HepG2 (cell line): Measurements from ENCODE around the gene SEMA4B. TPM values are rescaled to one million over a fixed set of nuclear protein-coding genes. Genes with fewer than 3 reads are reported as not detected.

ENCODE experiments used
- ATAC-seq: fragments of 200-7000 bp; cut with Tn5 transposase; 3 replicates; pipeline ENCODE4 v1.9.1; 2020; ENCODE audit warnings: mild to moderate bottlenecking, moderate library complexity
- BruUV-seq: library from RNA; stranded (reverse); fragments of 400-500 nt; replicated peaks from 2 replicates; lab custom pipeline; 2021; lab: Mats Ljungman, UMichigan
- CTCF ChIA-PET: fragments of 300-600 bp; formaldehyde crosslinking; extraction: SDS; loops from one replicate; lab custom pipeline; 2021; ENCODE audit warnings: low total read pairs, inconsistent platforms, low intra/inter-chr PET ratio; lab: Yijun Ruan, JAX
- POLR2A ChIA-PET: fragments of 350-600 bp; sonication (Branson Sonifier 250); formaldehyde crosslinking; loops from one replicate; lab custom pipeline; 2020; ENCODE audit warnings: antibody characterized with exemption, inconsistent platforms; lab: Yijun Ruan, JAX
- DNase-seq: peaks from one replicate; pipeline ENCODE4 v3.0.0-alpha.2; 2015; ENCODE audit warnings: low spot score
- FAIRE-seq: peaks from 3 replicates; lab custom pipeline; 2011; peaks lifted over from hg19 to GRCh38; lab: Jason Lieb, UNC
- H2AFZ ChIP-seq: one replicate; pipeline ENCODE4 v1.6.1; 2011; ENCODE audit warnings: low read length, inconsistent platforms
- H3K27ac ChIP-seq: fragments of 300-600 bp; 3 replicates; pipeline ENCODE4 v1.8.0; 2011; ENCODE audit warnings: mixed run types, mild to moderate bottlenecking, mixed read lengths, low read length, inconsistent platforms; ENCODE audit not compliant: insufficient read depth; ENCODE audit errors: extremely low read length
- H3K27me3 ChIP-seq, 2 experiments: fragments of 200-600 bp in 1 of 2; 2 replicates in 1 of 2; 3 replicates in 1 of 2; pipeline versions ENCODE4 v1.6.0 to v1.8.0; 2011; ENCODE audit warnings: low read length in 2 of 2, mild to moderate bottlenecking in 2 of 2, moderate library complexity in 2 of 2, inconsistent platforms in 1 of 2; ENCODE audit not compliant: insufficient read depth in 2 of 2, control insufficient read depth in 1 of 2
- H3K36me3 ChIP-seq, 2 experiments: fragments of 200-600 bp in 1 of 2; replicated peaks in 1 of 2; 2 replicates in 1 of 2; 3 replicates in 1 of 2; pipeline versions ENCODE4 v1.5.1 to v1.8.0; 2011; ENCODE audit warnings: low read length in 2 of 2, inconsistent platforms in 1 of 2; ENCODE audit not compliant: insufficient read depth in 2 of 2, control insufficient read depth in 1 of 2
- H3K4me1 ChIP-seq: 2 replicates; pipeline ENCODE4 v1.5.1; 2012; ENCODE audit warnings: low read length, inconsistent platforms; ENCODE audit not compliant: insufficient read depth
- H3K4me2 ChIP-seq: 2 replicates; pipeline ENCODE4 v1.6.0; 2011; ENCODE audit warnings: low read depth, low read length, inconsistent platforms
- H3K4me3 ChIP-seq, 3 experiments: fragments of 200-600 bp in 1 of 3; sonication (generic), shearing (Covaris generic) in 1 of 3; replicated peaks in 1 of 3; 2 replicates each; pipeline ENCODE4 v1.5.1; 2011 to 2016; ENCODE audit warnings: low read length in 3 of 3, inconsistent platforms in 2 of 3, low read depth in 2 of 3, mild to moderate bottlenecking in 2 of 3, control low read depth in 1 of 3, mixed read lengths in 1 of 3; ENCODE audit not compliant: insufficient read depth in 1 of 3
- H3K79me2 ChIP-seq: one replicate; pipeline ENCODE4 v1.6.1; 2011; ENCODE audit warnings: low read length, inconsistent platforms; ENCODE audit not compliant: insufficient read depth
- H3K9ac ChIP-seq: 2 replicates; pipeline ENCODE4 v1.6.0; 2011; ENCODE audit warnings: mild to moderate bottlenecking, low read depth, low read length, inconsistent platforms; ENCODE audit not compliant: insufficient read depth
- H3K9me3 ChIP-seq: 2 replicates; pipeline ENCODE4 v1.5.1; 2012; ENCODE audit warnings: mild to moderate bottlenecking, low read length
- H4K20me1 ChIP-seq: 2 replicates; pipeline ENCODE4 v1.6.0; 2011; ENCODE audit warnings: inconsistent platforms, mild to moderate bottlenecking, low read length, moderate library complexity; ENCODE audit not compliant: insufficient read depth
- HMG20A ChIP-seq: IDR thresholded peaks from 2 replicates; pipeline ENCODE4 v1.6.1; 2016; ENCODE audit warnings: borderline replicate concordance
- LCORL ChIP-seq, 2 experiments: fragments of 450-650 bp in 1 of 2; sonication (generic) in 1 of 2; formaldehyde crosslinking in 1 of 2; IDR thresholded peaks; 2 replicates each; pipeline versions ENCODE4 v1.5.0 to v1.6.1; 2017 to 2020; ENCODE audit warnings: antibody characterized with exemption in 1 of 2, missing genetic modification reagents in 1 of 2
- RAD21 ChIP-seq: fragments of 450-650 bp; formaldehyde crosslinking; IDR thresholded peaks from 2 replicates; pipeline ENCODE4 v1.5.0; 2020; ENCODE audit warnings: mild to moderate bottlenecking
- SP1 ChIP-seq, 2 experiments: fragments of 450-650 bp in 1 of 2; sonication (generic) in 1 of 2; formaldehyde crosslinking in 1 of 2; IDR thresholded peaks; 2 replicates each; pipeline versions ENCODE4 v1.4.0 to v1.6.1; 2016 to 2020; ENCODE audit warnings: missing genetic modification reagents in 1 of 2
- SP5 ChIP-seq: IDR thresholded peaks from 2 replicates; pipeline ENCODE4 v1.6.1; 2016; ENCODE audit warnings: low read depth, borderline replicate concordance
- SRY ChIP-seq: sonication (generic); formaldehyde crosslinking; IDR thresholded peaks from 2 replicates; pipeline ENCODE4 v1.8.0; 2022; ENCODE audit warnings: mild to moderate bottlenecking, missing genetic modification reagents
- TARDBP ChIP-seq: sonication (generic); formaldehyde crosslinking; IDR thresholded peaks from 2 replicates; pipeline ENCODE4 v1.8.0; 2022; ENCODE audit warnings: mild to moderate bottlenecking, missing genetic modification reagents
- U2AF2 ChIP-seq: fragments of 200-400 bp; formaldehyde crosslinking; IDR thresholded peaks from 2 replicates; pipeline ENCODE4 v1.6.1; 2017; ENCODE audit warnings: low read depth, mild to moderate bottlenecking, low read length
- ZNF143 ChIP-seq: sonication (generic); formaldehyde crosslinking; IDR thresholded peaks from 2 replicates; pipeline ENCODE4 v1.4.0; 2020; ENCODE audit warnings: missing genetic modification reagents
- ZNF747 ChIP-seq: sonication (generic); formaldehyde crosslinking; IDR thresholded peaks from 2 replicates; pipeline ENCODE4 v1.8.1; 2023; ENCODE audit warnings: missing genetic modification reagents, mild to moderate bottlenecking, borderline replicate concordance
- WGBS: methylation state at CpG from one replicate; pipeline ENCODE4 v1.1.6; 2017; ENCODE audit warnings: low lambda C conversion rate; 5-methylcytosine and 5-hydroxymethylcytosine counted together
- in situ Hi-C: cut with HindIII; loops from 2 replicates; pipeline ENCODE4 v1.10.0; 2017; ENCODE audit warnings: low pct_unique_long_range_greater_than_20kb; ENCODE audit not compliant: extremely low pct_ligation_motif_present
- intact Hi-C: fragments of 100-400 bp; cut with micrococcal nuclease; formaldehyde crosslinking; loops from one replicate; pipeline ENCODE4 v1.10.0; 2022; ENCODE audit not compliant: unreplicated experiment
- polyA plus RNA-seq, 8 experiments: library from polyadenylated mRNA; depleted of rRNA in 3 of 8; stranded (reverse) in 7 of 8; unstranded in 1 of 8; fragments of >200 nt; fragmentation: Illumina TruSeq in 4 of 8; extraction: Trizol in 4 of 8; gene quantifications; 2 replicates each; pipeline versions ENCODE4 v1.2.1 to v1.2.3, GENCODE V29; 2011 to 2016; ENCODE audit warnings: low read depth in 4 of 8, missing spikeins in 1 of 8, mixed read lengths in 1 of 8; ENCODE audit not compliant: insufficient read depth in 1 of 8
- total RNA-seq, 5 experiments: library from RNA; depleted of rRNA; stranded (reverse); fragments of >200 nt; fragmentation: Illumina TruSeq; extraction: Trizol; gene quantifications; 2 replicates each; pipeline ENCODE4 v1.2.3, GENCODE V29; 2016; ENCODE audit warnings: low read depth in 1 of 5
- TF ChIP-seq, protein P1 (sequence below): sonication (generic); formaldehyde crosslinking; IDR thresholded peaks from 2 replicates; pipeline ENCODE4 v1.5.0; 2020; ENCODE audit warnings: mild to moderate bottlenecking, missing genetic modification reagents, moderate library complexity
- TF ChIP-seq, protein P2 (sequence below): IDR thresholded peaks from 2 replicates; pipeline ENCODE4 v1.6.1; 2016; ENCODE audit warnings: low read depth, missing genetic modification reagents, missing compliant biosample characterization

SEMA4B gene
- total and polyA plus RNA-seq, 2 of the 13 experiments (the other 11 are each of a cell fraction or from before 2014, with no cell fraction given): 2.1 to 17.0 TPM

DNA sequence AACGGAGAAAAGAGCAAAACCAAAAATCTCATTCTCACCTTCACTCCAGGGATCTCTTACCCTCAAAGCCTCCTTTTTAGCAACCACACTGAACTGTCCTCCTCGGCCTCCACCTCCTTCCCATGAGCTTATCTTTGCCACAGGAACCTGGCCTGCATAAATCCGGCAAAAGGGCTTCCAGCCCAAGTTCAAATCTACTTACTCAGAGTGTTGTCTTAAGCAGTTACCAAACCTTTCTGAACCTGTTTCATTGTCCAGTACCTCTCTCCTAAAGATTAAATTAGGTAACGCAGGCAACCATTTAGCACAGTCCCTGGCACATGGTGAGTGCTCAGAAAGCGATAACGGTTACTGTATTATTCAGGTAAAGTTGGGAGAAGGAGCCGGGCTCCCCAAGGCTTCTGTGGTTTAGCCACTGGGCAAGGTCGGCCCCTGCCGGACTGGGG lies 31.8 kb downstream of the SEMA4B start (continued):
- TF ChIP-seq, protein P1, sequence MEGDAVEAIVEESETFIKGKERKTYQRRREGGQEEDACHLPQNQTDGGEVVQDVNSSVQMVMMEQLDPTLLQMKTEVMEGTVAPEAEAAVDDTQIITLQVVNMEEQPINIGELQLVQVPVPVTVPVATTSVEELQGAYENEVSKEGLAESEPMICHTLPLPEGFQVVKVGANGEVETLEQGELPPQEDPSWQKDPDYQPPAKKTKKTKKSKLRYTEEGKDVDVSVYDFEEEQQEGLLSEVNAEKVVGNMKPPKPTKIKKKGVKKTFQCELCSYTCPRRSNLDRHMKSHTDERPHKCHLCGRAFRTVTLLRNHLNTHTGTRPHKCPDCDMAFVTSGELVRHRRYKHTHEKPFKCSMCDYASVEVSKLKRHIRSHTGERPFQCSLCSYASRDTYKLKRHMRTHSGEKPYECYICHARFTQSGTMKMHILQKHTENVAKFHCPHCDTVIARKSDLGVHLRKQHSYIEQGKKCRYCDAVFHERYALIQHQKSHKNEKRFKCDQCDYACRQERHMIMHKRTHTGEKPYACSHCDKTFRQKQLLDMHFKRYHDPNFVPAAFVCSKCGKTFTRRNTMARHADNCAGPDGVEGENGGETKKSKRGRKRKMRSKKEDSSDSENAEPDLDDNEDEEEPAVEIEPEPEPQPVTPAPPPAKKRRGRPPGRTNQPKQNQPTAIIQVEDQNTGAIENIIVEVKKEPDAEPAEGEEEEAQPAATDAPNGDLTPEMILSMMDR (CRISPR knock-in tag): peak; percentile 86
- peak; percentile 85 for TF ChIP-seq RAD21 (CRISPR knock-in tag)
- no peak for TF ChIP-seq U2AF2
- 0 out of 2 replicates have a peak, but pooled peaks have one; percentile 4 for TF ChIP-seq ZNF143
- TF ChIP-seq, all 625 proteins: peak for 13

DNA sequence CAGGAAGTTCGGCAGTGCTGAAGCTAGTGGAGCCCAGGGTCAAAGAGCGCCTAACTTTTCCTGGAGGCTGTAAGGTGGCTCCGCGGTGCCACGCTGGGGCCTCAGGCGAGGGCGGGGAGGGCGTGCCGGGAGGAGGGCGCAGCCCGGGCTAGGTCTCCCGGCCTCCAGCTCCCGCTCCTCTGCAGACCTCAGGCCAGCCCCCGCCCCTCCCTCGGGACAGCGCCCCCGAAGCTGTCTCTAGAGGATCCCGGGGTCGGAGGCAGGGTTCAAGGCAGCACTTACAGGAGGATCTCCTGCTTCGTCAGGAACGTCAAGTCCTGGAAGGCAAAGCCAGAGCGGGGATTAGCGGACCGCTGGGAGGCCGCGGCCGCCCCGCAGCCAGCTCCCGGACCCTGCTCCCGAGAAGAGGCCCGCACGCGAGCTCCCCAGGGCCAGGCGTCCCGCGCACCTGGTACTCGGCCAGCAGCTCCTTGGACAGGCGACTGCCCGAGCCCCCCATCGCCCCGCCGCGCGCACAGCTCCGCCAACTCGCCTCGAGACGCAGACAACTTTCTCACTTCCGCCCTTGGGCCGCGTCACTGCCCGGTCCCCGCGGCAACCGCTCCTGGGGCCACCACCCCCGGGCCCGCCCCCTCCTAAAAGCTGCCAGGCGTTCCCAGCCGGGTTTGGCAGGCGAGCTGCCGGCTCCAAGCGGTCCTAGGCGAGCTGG lies 32.4 kb downstream of the SEMA4B start, which contains the start of gene CIB1:
Gene CIB1 (minus strand): TSS at position 555 of the 709 bp plus-strand sequence. CDS start 56 bp downstream, at position 499.
- ChIA-PET CTCF (interaction anchor here (0.9 to 1.3 kb wide), 2 partner anchors 14 to 19 kb away, joined by 3 to 4 read pairs; no protein-coding TSS in a partner anchor), POLR2A (interaction anchor here (0.5 to 4.5 kb wide), 11 partner anchors 11 to 99 kb away, joined by 3 to 50 read pairs (median 8); partner anchors contain the start of genes NGRN, SEMA4B and TTLL13)
- H3K9me3 ChIP-seq: no peaks in the 10 kb centered on the region
- H2AFZ ChIP-seq: peak within 1 kb of the TSS; percentile 76
- peak within 1 kb of the TSS; percentile 94 for H3K27ac ChIP-seq
- 2% methylated on average over 7 of the region's 63 CpGs for WGBS
- peak within 1 kb of the TSS; percentile 89 for H3K4me2 ChIP-seq
- peak within 1 kb of the TSS; percentile 73 to 86 (median 80) for H3K4me3 ChIP-seq
- ATAC-seq (peak; percentile 93), DNase-seq (peak; percentile 88), FAIRE-seq (peak; percentile 65)
- intact Hi-C loops: loop anchor here (1.0 to 5.0 kb wide), 2 partner anchors 16 to 34 kb away; partner anchors contain the start of genes NGRN and TTLL13
- H4K20me1 ChIP-seq: no peaks in the 10 kb centered on the region
- peaks cover 8 to 41% of the 10 kb centered on the region in 2 experiments for H3K36me3 ChIP-seq
- BruUV-seq: TSS peak; percentile 71
- peaks cover 28% of the 10 kb centered on the region for H3K4me1 ChIP-seq
- peak within 1 kb of the TSS; percentile 83 for H3K9ac ChIP-seq
- peaks cover 8% of the 10 kb centered on the region for H3K79me2 ChIP-seq
- no peaks in the 10 kb centered on the region; a peak in 1 of 5 replicates for H3K27me3 ChIP-seq
- in situ Hi-C loops: no loop called here
- TF ChIP-seq SP5 (peak; percentile 32), LCORL (IDR thresholded peaks at IDR 0.05) (no peak), LCORL (CRISPR knock-in tag; IDR thresholded peaks at IDR 0.05) (peak; percentile 59; the same call in 1 of the 2 replicates), SRY (CRISPR knock-in tag) (peak; percentile 31), TARDBP (CRISPR knock-in tag) (peak; percentile 41; the same call in 1 of the 2 replicates), HMG20A (no peak), SP1 (IDR thresholded peaks at IDR 0.05) (no peak), SP1 (CRISPR knock-in tag; IDR thresholded peaks at IDR 0.05) (peak; percentile 68), ZNF747 (peak; percentile 74; the same call in 1 of the 2 replicates)
- TF ChIP-seq, protein P2, sequence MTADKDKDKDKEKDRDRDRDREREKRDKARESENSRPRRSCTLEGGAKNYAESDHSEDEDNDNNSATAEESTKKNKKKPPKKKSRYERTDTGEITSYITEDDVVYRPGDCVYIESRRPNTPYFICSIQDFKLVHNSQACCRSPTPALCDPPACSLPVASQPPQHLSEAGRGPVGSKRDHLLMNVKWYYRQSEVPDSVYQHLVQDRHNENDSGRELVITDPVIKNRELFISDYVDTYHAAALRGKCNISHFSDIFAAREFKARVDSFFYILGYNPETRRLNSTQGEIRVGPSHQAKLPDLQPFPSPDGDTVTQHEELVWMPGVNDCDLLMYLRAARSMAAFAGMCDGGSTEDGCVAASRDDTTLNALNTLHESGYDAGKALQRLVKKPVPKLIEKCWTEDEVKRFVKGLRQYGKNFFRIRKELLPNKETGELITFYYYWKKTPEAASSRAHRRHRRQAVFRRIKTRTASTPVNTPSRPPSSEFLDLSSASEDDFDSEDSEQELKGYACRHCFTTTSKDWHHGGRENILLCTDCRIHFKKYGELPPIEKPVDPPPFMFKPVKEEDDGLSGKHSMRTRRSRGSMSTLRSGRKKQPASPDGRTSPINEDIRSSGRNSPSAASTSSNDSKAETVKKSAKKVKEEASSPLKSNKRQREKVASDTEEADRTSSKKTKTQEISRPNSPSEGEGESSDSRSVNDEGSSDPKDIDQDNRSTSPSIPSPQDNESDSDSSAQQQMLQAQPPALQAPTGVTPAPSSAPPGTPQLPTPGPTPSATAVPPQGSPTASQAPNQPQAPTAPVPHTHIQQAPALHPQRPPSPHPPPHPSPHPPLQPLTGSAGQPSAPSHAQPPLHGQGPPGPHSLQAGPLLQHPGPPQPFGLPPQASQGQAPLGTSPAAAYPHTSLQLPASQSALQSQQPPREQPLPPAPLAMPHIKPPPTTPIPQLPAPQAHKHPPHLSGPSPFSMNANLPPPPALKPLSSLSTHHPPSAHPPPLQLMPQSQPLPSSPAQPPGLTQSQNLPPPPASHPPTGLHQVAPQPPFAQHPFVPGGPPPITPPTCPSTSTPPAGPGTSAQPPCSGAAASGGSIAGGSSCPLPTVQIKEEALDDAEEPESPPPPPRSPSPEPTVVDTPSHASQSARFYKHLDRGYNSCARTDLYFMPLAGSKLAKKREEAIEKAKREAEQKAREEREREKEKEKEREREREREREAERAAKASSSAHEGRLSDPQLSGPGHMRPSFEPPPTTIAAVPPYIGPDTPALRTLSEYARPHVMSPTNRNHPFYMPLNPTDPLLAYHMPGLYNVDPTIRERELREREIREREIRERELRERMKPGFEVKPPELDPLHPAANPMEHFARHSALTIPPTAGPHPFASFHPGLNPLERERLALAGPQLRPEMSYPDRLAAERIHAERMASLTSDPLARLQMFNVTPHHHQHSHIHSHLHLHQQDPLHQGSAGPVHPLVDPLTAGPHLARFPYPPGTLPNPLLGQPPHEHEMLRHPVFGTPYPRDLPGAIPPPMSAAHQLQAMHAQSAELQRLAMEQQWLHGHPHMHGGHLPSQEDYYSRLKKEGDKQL (CRISPR knock-in tag): no peak
